GM18517 (cell line): ENCODE measurements around the gene CSRP2.

Experiments
- ATAC-seq: cut with Tn5 transposase; IDR thresholded peaks from one replicate; pipeline ENCODE4 v1.9.1; 2021; ENCODE audit warnings: mild to moderate bottlenecking, moderate library complexity; ENCODE audit not compliant: unreplicated experiment

The CSRP2 gene

GRCh38 chr12:76864791-76865400, 13.9 kb downstream of the CSRP2 start:
- ATAC-seq, result peak; percentile 74

GRCh38 chr12:76863837-76864236, 15.0 kb downstream of the CSRP2 start:
- ATAC-seq, result no peak

- ATAC-seq, result no peak
Observed at GRCh38 chr12:76863005-76863670, 15.7 kb downstream of the CSRP2 start.

GRCh38 chr12:76860256-76860655, 18.6 kb downstream of the CSRP2 start:
- no peak for ATAC-seq

GRCh38 chr12:76859611-76860010, 19.2 kb downstream of the CSRP2 start:
- ATAC-seq, result no peak

- no peak for ATAC-seq
Observed at GRCh38 chr12:76856018-76856644, 22.7 kb downstream of the CSRP2 start.

GRCh38 chr12:76855271-76855670, 23.5 kb downstream of the CSRP2 start:
- ATAC-seq, result no peak

GRCh38 chr12:76852106-76852505, 26.7 kb downstream of the CSRP2 start:
- ATAC-seq, result no peak

- no peak for ATAC-seq
Observed at GRCh38 chr12:76848132-76848531, 30.7 kb downstream of the CSRP2 start.

GRCh38 chr12:76847260-76847659, 31.6 kb downstream of the CSRP2 start:
- no peak for ATAC-seq

GRCh38 chr12:76836633-76837032, 42.2 kb downstream of the CSRP2 start:
- no peak for ATAC-seq

- ATAC-seq, result no peak
Observed at GRCh38 chr12:76830436-76830835, 48.4 kb downstream of the CSRP2 start.

GRCh38 chr12:76820888-76821482, 57.8 kb downstream of the CSRP2 start:
- ATAC-seq, result no peak

GRCh38 chr12:76813972-76814371, 64.8 kb downstream of the CSRP2 start:
- ATAC-seq, result no peak

GRCh38 chr12:76813265-76813664, 65.6 kb downstream of the CSRP2 start:
- no peak for ATAC-seq

- no peak for ATAC-seq
Observed at GRCh38 chr12:76811976-76812375, 66.8 kb downstream of the CSRP2 start.

- no peak for ATAC-seq
Observed at GRCh38 chr12:76810671-76811419, 68.0 kb downstream of the CSRP2 start.
